Measurements from ENCODE around the gene XRCC6.

DNA sequence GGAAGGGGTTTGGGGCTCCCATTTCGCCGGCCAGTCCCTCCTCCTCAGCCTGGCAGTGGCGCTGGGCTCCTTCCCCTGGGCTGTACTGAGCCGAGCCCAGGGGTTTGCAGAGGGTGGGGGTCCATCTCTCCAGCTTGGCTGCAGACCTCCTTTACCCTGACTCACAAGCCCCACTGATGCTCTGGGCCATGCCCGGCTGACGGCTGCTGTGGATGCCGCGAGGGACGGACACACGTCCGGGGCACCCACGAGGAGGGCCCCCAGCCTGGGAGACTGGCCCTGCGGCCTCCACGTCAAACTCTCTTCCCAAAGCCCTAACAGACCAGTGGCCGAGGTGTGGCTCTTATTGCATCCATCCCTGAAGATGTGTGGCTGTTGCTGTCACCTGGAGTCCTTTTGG is 45.6 kb upstream of the XRCC6 start:
- TF ChIP-seq, protein P1, sequence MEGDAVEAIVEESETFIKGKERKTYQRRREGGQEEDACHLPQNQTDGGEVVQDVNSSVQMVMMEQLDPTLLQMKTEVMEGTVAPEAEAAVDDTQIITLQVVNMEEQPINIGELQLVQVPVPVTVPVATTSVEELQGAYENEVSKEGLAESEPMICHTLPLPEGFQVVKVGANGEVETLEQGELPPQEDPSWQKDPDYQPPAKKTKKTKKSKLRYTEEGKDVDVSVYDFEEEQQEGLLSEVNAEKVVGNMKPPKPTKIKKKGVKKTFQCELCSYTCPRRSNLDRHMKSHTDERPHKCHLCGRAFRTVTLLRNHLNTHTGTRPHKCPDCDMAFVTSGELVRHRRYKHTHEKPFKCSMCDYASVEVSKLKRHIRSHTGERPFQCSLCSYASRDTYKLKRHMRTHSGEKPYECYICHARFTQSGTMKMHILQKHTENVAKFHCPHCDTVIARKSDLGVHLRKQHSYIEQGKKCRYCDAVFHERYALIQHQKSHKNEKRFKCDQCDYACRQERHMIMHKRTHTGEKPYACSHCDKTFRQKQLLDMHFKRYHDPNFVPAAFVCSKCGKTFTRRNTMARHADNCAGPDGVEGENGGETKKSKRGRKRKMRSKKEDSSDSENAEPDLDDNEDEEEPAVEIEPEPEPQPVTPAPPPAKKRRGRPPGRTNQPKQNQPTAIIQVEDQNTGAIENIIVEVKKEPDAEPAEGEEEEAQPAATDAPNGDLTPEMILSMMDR (IDR thresholded peaks at IDR 0.05 in 2 of 3, conservative IDR thresholded peaks at IDR 0.05 in 1 of 3; ENCODE audit: borderline replicate concordance in 1 of 3, insufficient read depth in 1 of 3, low read depth in 2 of 3, low read length in 2 of 3), result no peak
- TF ChIP-seq, protein P2, sequence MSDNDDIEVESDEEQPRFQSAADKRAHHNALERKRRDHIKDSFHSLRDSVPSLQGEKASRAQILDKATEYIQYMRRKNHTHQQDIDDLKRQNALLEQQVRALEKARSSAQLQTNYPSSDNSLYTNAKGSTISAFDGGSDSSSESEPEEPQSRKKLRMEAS (IDR thresholded peaks at IDR 0.05), result no peak
- no peak for TF ChIP-seq EZH2 (IDR thresholded peaks at IDR 0.05)
- no peak for TF ChIP-seq TCF7L2 (IDR thresholded peaks at IDR 0.05; ENCODE audit: borderline replicate concordance, extremely low read depth, insufficient read depth, insufficient read length)
- no peak for TF ChIP-seq ZNF274 (IDR thresholded peaks at IDR 0.05; ENCODE audit: low read depth, low read length)
- TF ChIP-seq POLR2A (IDR thresholded peaks at IDR 0.05; ENCODE audit: borderline replicate concordance, extremely low read depth, insufficient read depth, insufficient read length), result no peak
- no peak for TF ChIP-seq JUND (IDR thresholded peaks at IDR 0.05)
- TF ChIP-seq, protein P3, sequence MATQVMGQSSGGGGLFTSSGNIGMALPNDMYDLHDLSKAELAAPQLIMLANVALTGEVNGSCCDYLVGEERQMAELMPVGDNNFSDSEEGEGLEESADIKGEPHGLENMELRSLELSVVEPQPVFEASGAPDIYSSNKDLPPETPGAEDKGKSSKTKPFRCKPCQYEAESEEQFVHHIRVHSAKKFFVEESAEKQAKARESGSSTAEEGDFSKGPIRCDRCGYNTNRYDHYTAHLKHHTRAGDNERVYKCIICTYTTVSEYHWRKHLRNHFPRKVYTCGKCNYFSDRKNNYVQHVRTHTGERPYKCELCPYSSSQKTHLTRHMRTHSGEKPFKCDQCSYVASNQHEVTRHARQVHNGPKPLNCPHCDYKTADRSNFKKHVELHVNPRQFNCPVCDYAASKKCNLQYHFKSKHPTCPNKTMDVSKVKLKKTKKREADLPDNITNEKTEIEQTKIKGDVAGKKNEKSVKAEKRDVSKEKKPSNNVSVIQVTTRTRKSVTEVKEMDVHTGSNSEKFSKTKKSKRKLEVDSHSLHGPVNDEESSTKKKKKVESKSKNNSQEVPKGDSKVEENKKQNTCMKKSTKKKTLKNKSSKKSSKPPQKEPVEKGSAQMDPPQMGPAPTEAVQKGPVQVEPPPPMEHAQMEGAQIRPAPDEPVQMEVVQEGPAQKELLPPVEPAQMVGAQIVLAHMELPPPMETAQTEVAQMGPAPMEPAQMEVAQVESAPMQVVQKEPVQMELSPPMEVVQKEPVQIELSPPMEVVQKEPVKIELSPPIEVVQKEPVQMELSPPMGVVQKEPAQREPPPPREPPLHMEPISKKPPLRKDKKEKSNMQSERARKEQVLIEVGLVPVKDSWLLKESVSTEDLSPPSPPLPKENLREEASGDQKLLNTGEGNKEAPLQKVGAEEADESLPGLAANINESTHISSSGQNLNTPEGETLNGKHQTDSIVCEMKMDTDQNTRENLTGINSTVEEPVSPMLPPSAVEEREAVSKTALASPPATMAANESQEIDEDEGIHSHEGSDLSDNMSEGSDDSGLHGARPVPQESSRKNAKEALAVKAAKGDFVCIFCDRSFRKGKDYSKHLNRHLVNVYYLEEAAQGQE (IDR thresholded peaks at IDR 0.05; ENCODE audit: low read depth), result no peak
- TF ChIP-seq POLR2AphosphoS5 (IDR thresholded peaks at IDR 0.05; ENCODE audit: low read depth, low read length), result no peak
- no peak for TF ChIP-seq SRF (IDR thresholded peaks at IDR 0.05; ENCODE audit: low read depth)
- TF ChIP-seq CEBPB (IDR thresholded peaks at IDR 0.05; ENCODE audit: low read depth), result no peak
- no peak for TF ChIP-seq SP1 (IDR thresholded peaks at IDR 0.05; ENCODE audit: low read depth)
- no peak for TF ChIP-seq EGR1 (IDR thresholded peaks at IDR 0.05; ENCODE audit: low read depth)
